H1 (cell line): ENCODE data around the gene TAOK1. TPM values are rescaled to one million over a fixed set of nuclear protein-coding genes. Genes with fewer than 3 reads are reported as not detected.

Source experiments
- CTCF ChIA-PET: fragments of 300-600 bp; sonication (Branson Sonifier 250); formaldehyde crosslinking; loops from one replicate; lab custom pipeline; 2021; ENCODE audit not compliant: partially characterized antibody; lab: Charles Lee
- POLR2A ChIA-PET: fragments of 300-600 bp; sonication (Branson Sonifier 250); formaldehyde crosslinking; loops from one replicate; lab custom pipeline; 2021; ENCODE audit warnings: inconsistent platforms; ENCODE audit not compliant: partially characterized antibody; lab: Charles Lee
- DNase-seq, 2 experiments: peaks; one replicate each; pipeline versions ENCODE4 v3.0.0 to v3.0.0-alpha.2; 2010 to 2022; ENCODE audit warnings: low spot score in 2 of 2, low read depth in 1 of 2, mixed read lengths in 1 of 2
- FAIRE-seq: peaks from 2 replicates; lab custom pipeline; 2011; peaks lifted over from hg19 to GRCh38; lab: Jason Lieb, UNC
- H2AFZ ChIP-seq: 2 replicates; pipeline ENCODE4 v1.8.1; 2012; ENCODE audit warnings: low read length, inconsistent platforms
- H2AK5ac ChIP-seq: 2 replicates; pipeline ENCODE4 v1.6.1; 2013; ENCODE audit warnings: low read depth, low read length
- H2BK120ac ChIP-seq: replicated peaks from 2 replicates; pipeline ENCODE3; 2013; ENCODE audit warnings: low read depth, low read length, inconsistent platforms
- H2BK12ac ChIP-seq: 2 replicates; pipeline ENCODE4 v1.6.1; 2013; ENCODE audit warnings: low read depth, low read length
- H2BK15ac ChIP-seq: 2 replicates; pipeline ENCODE4 v1.6.1; 2013; ENCODE audit warnings: low read length
- H2BK20ac ChIP-seq: 2 replicates; pipeline ENCODE4 v1.6.1; 2013; ENCODE audit warnings: low read length
- H2BK5ac ChIP-seq: 2 replicates; pipeline ENCODE4 v1.6.1; 2013; ENCODE audit warnings: low read depth, low read length
- H3K14ac ChIP-seq: 2 replicates; pipeline ENCODE4 v1.6.1; 2013; ENCODE audit warnings: inconsistent platforms; ENCODE audit not compliant: insufficient read length
- H3K18ac ChIP-seq: 2 replicates; pipeline ENCODE4 v1.6.1; 2013; ENCODE audit warnings: low read length; ENCODE audit errors: extremely low read depth
- H3K23ac ChIP-seq: 2 replicates; pipeline ENCODE4 v1.6.1; 2013; ENCODE audit warnings: inconsistent platforms; ENCODE audit not compliant: insufficient read length
- H3K23me2 ChIP-seq: 2 replicates; pipeline ENCODE4 v1.6.1; 2013; ENCODE audit warnings: low read depth, low read length
- H3K27ac ChIP-seq: 2 replicates; pipeline ENCODE4 v1.6.1; 2011; ENCODE audit warnings: low read depth, low read length, inconsistent platforms
- H3K27me3 ChIP-seq, 4 experiments: replicated peaks in 1 of 4; 1 replicate in 1 of 4; 2 replicates in 3 of 4; pipeline versions ENCODE4 v1.6.1 to v1.8.1; 2011 to 2013; ENCODE audit warnings: low read length in 3 of 4, mild to moderate bottlenecking in 3 of 4, inconsistent platforms in 2 of 4, mixed read lengths in 2 of 4, moderate library complexity in 1 of 4; ENCODE audit not compliant: control insufficient read depth in 3 of 4, insufficient read depth in 3 of 4; ENCODE audit errors: extremely low read depth in 1 of 4
- H3K36me3 ChIP-seq, 4 experiments: 2 replicates each; pipeline versions ENCODE4 v1.6.1 to v1.8.1; 2011 to 2013; ENCODE audit warnings: mild to moderate bottlenecking in 4 of 4, low read length in 3 of 4, moderate library complexity in 2 of 4, control low read depth in 1 of 4, inconsistent platforms in 1 of 4; ENCODE audit not compliant: insufficient read depth in 4 of 4, control insufficient read depth in 2 of 4
- H3K4ac ChIP-seq: replicated peaks from 2 replicates; pipeline ENCODE3; 2013; ENCODE audit warnings: low read length, low read depth, mixed read lengths, inconsistent platforms; ENCODE audit not compliant: insufficient read length
- H3K4me1 ChIP-seq, 4 experiments: replicated peaks in 1 of 4; 1 replicate in 1 of 4; 2 replicates in 3 of 4; pipeline versions ENCODE4 v1.6.1 to v1.8.1; 2011 to 2013; ENCODE audit warnings: low read length in 3 of 4, inconsistent platforms in 2 of 4, mixed read lengths in 1 of 4; ENCODE audit not compliant: insufficient read depth in 4 of 4, control insufficient read depth in 3 of 4
- H3K4me2 ChIP-seq, 2 experiments: 2 replicates each; pipeline versions ENCODE4 v1.6.1 to v1.8.1; 2011 to 2013; ENCODE audit warnings: low read depth in 2 of 2, low read length in 2 of 2, control low read depth in 1 of 2, inconsistent platforms in 1 of 2, mild to moderate bottlenecking in 1 of 2; ENCODE audit not compliant: insufficient read depth in 1 of 2
- H3K4me3 ChIP-seq, 4 experiments: fragments of 200-600, 300-600 bp in 1 of 4; sonication (generic), shearing (Covaris generic), sonication (Bioruptor Twin) in 1 of 4; 2 replicates each; pipeline versions ENCODE4 v1.5.1 to v1.8.1; 2011 to 2016; ENCODE audit warnings: low read length in 4 of 4, low read depth in 3 of 4, control low read depth in 2 of 4, inconsistent platforms in 2 of 4, mild to moderate bottlenecking in 2 of 4, mixed read lengths in 1 of 4, moderate library complexity in 1 of 4; ENCODE audit not compliant: insufficient read depth in 2 of 4; ENCODE audit errors: extremely low read depth in 1 of 4
- H3K56ac ChIP-seq: replicated peaks from 2 replicates; pipeline ENCODE3; 2013; ENCODE audit warnings: low read depth, mild to moderate bottlenecking, mixed read lengths, low read length, inconsistent platforms; ENCODE audit not compliant: insufficient read length
- H3K79me1 ChIP-seq: 2 replicates; pipeline ENCODE4 v1.6.1; 2013; ENCODE audit warnings: low read depth, low read length, control low read depth
- H3K79me2 ChIP-seq, 2 experiments: 2 replicates each; pipeline versions ENCODE4 v1.6.1 to v1.8.1; 2012 to 2013; ENCODE audit warnings: low read length in 2 of 2, mild to moderate bottlenecking in 2 of 2, inconsistent platforms in 1 of 2; ENCODE audit not compliant: insufficient read depth in 2 of 2, control insufficient read depth in 1 of 2
- H3K9ac ChIP-seq, 4 experiments: replicated peaks in 1 of 4; 1 replicate in 1 of 4; 2 replicates in 3 of 4; pipeline versions ENCODE4 v1.6.1 to v1.8.1; 2011 to 2013; ENCODE audit warnings: low read depth in 3 of 4, low read length in 3 of 4, control low read depth in 2 of 4, mild to moderate bottlenecking in 2 of 4, moderate library complexity in 2 of 4, inconsistent platforms in 1 of 4; ENCODE audit errors: extremely low read depth in 1 of 4
- H3K9me3 ChIP-seq, 2 experiments: 2 replicates each; pipeline versions ENCODE4 v1.6.1 to v1.8.1; 2012 to 2013; ENCODE audit warnings: mild to moderate bottlenecking in 2 of 2, moderate library complexity in 2 of 2, control low read depth in 1 of 2, inconsistent platforms in 1 of 2, low read depth in 1 of 2, low read length in 1 of 2, mixed read lengths in 1 of 2; ENCODE audit not compliant: insufficient read depth in 2 of 2
- H4K20me1 ChIP-seq, 2 experiments: replicated peaks in 1 of 2; 2 replicates each; pipeline versions ENCODE3 to v1.8.1; 2011 to 2013; ENCODE audit warnings: inconsistent platforms in 2 of 2, low read length in 2 of 2, mild to moderate bottlenecking in 1 of 2; ENCODE audit not compliant: insufficient read depth in 2 of 2, control insufficient read depth in 1 of 2
- H4K5ac ChIP-seq: 2 replicates; pipeline ENCODE4 v1.6.1; 2013; ENCODE audit warnings: low read length, low read depth, mixed read lengths, inconsistent platforms; ENCODE audit not compliant: insufficient read length
- H4K8ac ChIP-seq: 2 replicates; pipeline ENCODE4 v1.8.0; 2013; ENCODE audit warnings: mild to moderate bottlenecking, moderate library complexity, low read length, inconsistent platforms; ENCODE audit not compliant: insufficient read depth; ENCODE audit errors: extremely low read depth
- H4K91ac ChIP-seq: replicated peaks from 2 replicates; pipeline ENCODE3; 2013; ENCODE audit warnings: low read length, mixed read lengths, inconsistent platforms; ENCODE audit not compliant: insufficient read length
- CREB1 ChIP-seq: IDR thresholded peaks from 2 replicates; pipeline ENCODE4 v1.6.1; 2012; ENCODE audit warnings: inconsistent platforms
- CTCF ChIP-seq, 3 experiments: IDR thresholded peaks; 1 replicate in 2 of 3; 2 replicates in 1 of 3; pipeline versions ENCODE4 v1.5.1 to v1.6.1; 2011; ENCODE audit warnings: low read length in 3 of 3, mild to moderate bottlenecking in 3 of 3, inconsistent platforms in 2 of 3, low read depth in 1 of 3, moderate library complexity in 1 of 3; ENCODE audit not compliant: insufficient read depth in 1 of 3; ENCODE audit errors: control extremely low read depth in 1 of 3
- SP1 ChIP-seq: IDR thresholded peaks from 2 replicates; pipeline ENCODE4 v1.6.1; 2011; ENCODE audit warnings: low read depth, low read length
- USF2 ChIP-seq: IDR thresholded peaks from 2 replicates; pipeline ENCODE4 v1.6.1; 2011; ENCODE audit warnings: low read length, improper control_type of control experiment
- WGBS, 2 experiments: shearing (Covaris generic) in 1 of 2; methylation state at CpG; one replicate each; pipeline versions ENCODE4 v1.1.6 to v1.1.7; 2013 to 2015; ENCODE audit warnings: low lambda C conversion rate in 2 of 2, mixed read lengths in 2 of 2, inconsistent platforms in 1 of 2, low coverage in 1 of 2, missing lambda C conversion rate in 1 of 2; ENCODE audit not compliant: insufficient replicate concordance in 2 of 2, insufficient coverage in 1 of 2, insufficient read length in 1 of 2; ENCODE audit errors: extremely low coverage in 1 of 2, missing lambda C conversion rate in 1 of 2; 5-methylcytosine and 5-hydroxymethylcytosine counted together
- polyA plus RNA-seq, 7 experiments: library from polyadenylated mRNA; depleted of rRNA in 3 of 7; stranded (reverse) in 5 of 7; unstranded in 2 of 7; fragments of >200 nt in 5 of 7; fragments of 200-250 nt in 2 of 7; gene quantifications; 1 replicate in 5 of 7; 2 replicates in 1 of 7; 4 replicates in 1 of 7; pipeline versions ENCODE4 v1.2.1 to v1.2.3, GENCODE V29; 2011 to 2013; ENCODE audit warnings: missing spikeins in 2 of 7, mixed read lengths in 2 of 7
- total RNA-seq: library from RNA; stranded (reverse); fragmentation: NEBNext Ultra II Directional; extraction: Animal tissue kit (Norgen Biotek cat#: 25700); gene quantifications from 2 replicates; pipeline ENCODE4 v1.2.1, GENCODE V29; 2021

TAOK1 gene
- total and polyA plus RNA-seq, 2 of the 8 experiments (the other 6 are each of a cell fraction or from before 2014, with no cell fraction given) = 12.2 to 90.6 TPM

- Histone ChIP-seq H3K36me3 (no peaks in the 10 kb centered on the region), H4K5ac (no peak overlapping the region)
- no peak for TF ChIP-seq CREB1
- no peak for TF ChIP-seq USF2
- no peak for TF ChIP-seq CTCF (IDR thresholded peaks at IDR 0.05; ENCODE audit: control extremely low read depth in 1 of 3, insufficient read depth in 1 of 3, low read depth in 1 of 3, low read length in 3 of 3)
- no peak for TF ChIP-seq SP1
- TF ChIP-seq, all 59 proteins: peak for 0
- Histone ChIP-seq H2BK12ac (no peak overlapping the region), H2BK20ac (no peak overlapping the region), H3K18ac (no peak overlapping the region), H3K4ac (no peak overlapping the region), H3K4me2 (no peak overlapping the region), H4K91ac (no peak overlapping the region), H3K4me3 (no peak overlapping the region), H3K27ac (no peak overlapping the region), H2BK120ac (no peak overlapping the region), H3K4me1 (no peaks in the 10 kb centered on the region; a peak in 1 of 7 replicates), H3K9ac (no peak overlapping the region), H3K27me3 (no peaks in the 10 kb centered on the region), H3K9me3 (no peaks in the 10 kb centered on the region), H3K56ac (no peak overlapping the region), H2AK5ac (no peak overlapping the region), H3K79me1 (peaks cover 5% of the 10 kb centered on the region; the same call in 1 of the 2 replicates), H3K79me2 (peaks cover 6 to 10% of the 10 kb centered on the region in 2 experiments), H4K20me1 (peaks cover 0 to 2% of the 10 kb centered on the region in 2 experiments), H3K23ac (no peak overlapping the region), H3K14ac (no peak overlapping the region), H2AFZ (no peak overlapping the region), H3K23me2 (peaks cover 9% of the 10 kb centered on the region; the same call in 1 of the 2 replicates), H4K8ac (no peak overlapping the region), H2BK15ac (no peak overlapping the region), H2BK5ac (no peak overlapping the region)
- CTCF ChIA-PET = interaction anchor here (0.7 to 7.4 kb wide), 4 partner anchors 10 to 292 kb away, joined by 3 to 79 read pairs (median 4); no protein-coding TSS in a partner anchor
- 88% methylated on average over 4 of the region's 4 CpGs; no CpG with 5 or more reads in 1 of the 2 experiments for WGBS, 2 experiments
- FAIRE-seq (no peak), DNase-seq (no peak)
- POLR2A ChIA-PET = interaction anchor here (1.0 to 3.2 kb wide), 4 partner anchors 10 to 93 kb away, joined by 3 to 10 read pairs (median 4); partner anchors contain the start of gene NUFIP2
Measured at GRCh38 chr17:29386760-29387159, 3.4 kb upstream of the TAOK1 start.
